GM12878 (cell line): ENCODE measurements around the gene ATG5. TPM values are rescaled to one million over a fixed set of nuclear protein-coding genes. Genes with fewer than 3 reads are reported as not detected.

Experiments used
- BCL11A ChIP-seq: IDR thresholded peaks from 2 replicates; pipeline ENCODE4 v1.6.1; 2011; ENCODE audit warnings: low read depth, low read length
- BRCA1 ChIP-seq: IDR thresholded peaks from 2 replicates; pipeline ENCODE4 v1.6.1; 2011; ENCODE audit warnings: low read depth, low read length, improper control_type of control experiment
- CBX5 ChIP-seq: sonication (generic); IDR thresholded peaks from 2 replicates; pipeline ENCODE4 v1.6.1; 2016; ENCODE audit warnings: low read depth, moderate library complexity, mild to moderate bottlenecking, inconsistent platforms
- CREM ChIP-seq: IDR thresholded peaks from 2 replicates; pipeline ENCODE4 v1.6.1; 2014; ENCODE audit warnings: antibody characterized with exemption, low read depth
- DPF2 ChIP-seq: fragments of 450-650 bp; IDR thresholded peaks from 2 replicates; pipeline ENCODE4 v1.6.1; 2017; ENCODE audit warnings: mild to moderate bottlenecking
- EED ChIP-seq: sonication (generic); IDR thresholded peaks from 2 replicates; pipeline ENCODE4 v1.6.1; 2016; ENCODE audit warnings: antibody characterized with exemption, low read depth
- EGR1 ChIP-seq, 2 experiments: IDR thresholded peaks; 1 replicate in 1 of 2; 2 replicates in 1 of 2; pipeline ENCODE4 v1.6.1; 2011 to 2012; ENCODE audit warnings: low read depth in 2 of 2, low read length in 2 of 2, borderline replicate concordance in 1 of 2, mild to moderate bottlenecking in 1 of 2, moderate library complexity in 1 of 2
- ESRRA ChIP-seq: IDR thresholded peaks from 2 replicates; pipeline ENCODE4 v1.6.1; 2012; ENCODE audit warnings: mild to moderate bottlenecking, low read length, improper control_type of control experiment
- GATAD2B ChIP-seq: fragments of 450-650 bp; conservative IDR thresholded peaks from 2 replicates; pipeline ENCODE4 v1.6.1; 2017; ENCODE audit warnings: low read depth, mild to moderate bottlenecking, moderate library complexity
- HDAC6 ChIP-seq: fragments of 200-600 bp; sonication (generic); IDR thresholded peaks from one replicate; pipeline ENCODE4 v1.8.0; 2017; ENCODE audit warnings: antibody characterized with exemption; ENCODE audit not compliant: unreplicated experiment
- IKZF1 ChIP-seq: fragments of 450-650 bp; conservative IDR thresholded peaks from 2 replicates; pipeline ENCODE4 v1.6.1; 2017; ENCODE audit warnings: antibody characterized with exemption, mild to moderate bottlenecking
- JUNB ChIP-seq: IDR thresholded peaks from 2 replicates; pipeline ENCODE4 v1.6.1; 2016; ENCODE audit warnings: antibody characterized with exemption, mild to moderate bottlenecking
- MEF2B ChIP-seq: fragments of 450-650 bp; IDR thresholded peaks from 2 replicates; pipeline ENCODE4 v1.6.1; 2018; ENCODE audit warnings: mild to moderate bottlenecking, moderate library complexity; ENCODE audit not compliant: partially characterized antibody, poor library complexity, severe bottlenecking
- MXI1 ChIP-seq: fragments of 150-350 bp; IDR thresholded peaks from 2 replicates; pipeline ENCODE4 v1.6.1; 2011; ENCODE audit warnings: low read depth, mild to moderate bottlenecking, inconsistent platforms, low read length, improper control_type of control experiment
- NFXL1 ChIP-seq: fragments of 450-650 bp; IDR thresholded peaks from 2 replicates; pipeline ENCODE4 v1.6.1; 2017; ENCODE audit warnings: antibody characterized with exemption, mild to moderate bottlenecking, borderline replicate concordance
- POU2F2 ChIP-seq: IDR thresholded peaks from 3 replicates; pipeline ENCODE4 v1.6.1; 2011; ENCODE audit warnings: low read depth, mild to moderate bottlenecking, low read length, borderline replicate concordance
- RELA ChIP-seq: fragments of 450-650 bp; IDR thresholded peaks from 2 replicates; pipeline ENCODE4 v1.8.0; 2014; ENCODE audit warnings: borderline replicate concordance; ENCODE audit not compliant: partially characterized antibody
- RUNX3 ChIP-seq: IDR thresholded peaks from 2 replicates; pipeline ENCODE4 v1.6.1; 2012; ENCODE audit warnings: low read length, inconsistent platforms
- SIN3A ChIP-seq: IDR thresholded peaks from 2 replicates; pipeline ENCODE4 v1.6.1; 2012; ENCODE audit warnings: low read depth, low read length, improper control_type of control experiment
- SP1 ChIP-seq: IDR thresholded peaks from one replicate; pipeline ENCODE4 v1.6.1; 2011; ENCODE audit warnings: low read depth, low read length
- SPI1 ChIP-seq: IDR thresholded peaks from 2 replicates; pipeline ENCODE4 v1.6.1; 2011; ENCODE audit warnings: low read depth, mild to moderate bottlenecking, low read length, moderate library complexity, borderline replicate concordance; ENCODE audit not compliant: insufficient read depth
- SREBF2 ChIP-seq: IDR thresholded peaks from 2 replicates; pipeline ENCODE4 v1.6.1; 2012; ENCODE audit warnings: mild to moderate bottlenecking, low read length
- WRNIP1 ChIP-seq: IDR thresholded peaks from 2 replicates; pipeline ENCODE4 v1.6.1; 2011; ENCODE audit warnings: low read depth, low read length, improper control_type of control experiment, borderline replicate concordance
- ZZZ3 ChIP-seq: IDR thresholded peaks from 2 replicates; pipeline ENCODE4 v1.6.1; 2011; ENCODE audit warnings: low read depth; ENCODE audit not compliant: control insufficient read depth, insufficient read length
- polyA plus RNA-seq, 11 experiments: library from polyadenylated mRNA; depleted of rRNA in 4 of 11; unstranded in 6 of 11; stranded (reverse) in 5 of 11; fragments of >200 nt; fragmentation: Nextera tagmentation in 4 of 11; fragmentation: Illumina TruSeq in 1 of 11; extraction: Ambion mirVana in 4 of 11; extraction: Trizol in 1 of 11; gene quantifications; 1 replicate in 1 of 11; 2 replicates in 10 of 11; pipeline versions ENCODE4 v1.2.1 to v1.2.3, GENCODE V29; 2011 to 2016; ENCODE audit warnings: inconsistent platforms in 2 of 11, missing spikeins in 2 of 11, low read depth in 1 of 11
- total RNA-seq, 4 experiments: library from RNA; depleted of rRNA in 3 of 4; stranded (reverse); fragments of >200 nt in 3 of 4; fragmentation: Illumina TruSeq in 1 of 4; extraction: Trizol in 1 of 4; gene quantifications; 2 replicates each; pipeline versions ENCODE4 v1.2.1 to v1.2.3, GENCODE V29; 2013 to 2021
- TF ChIP-seq, protein P1 (sequence below): fragments of 450-650 bp; IDR thresholded peaks from 2 replicates; pipeline ENCODE4 v1.6.1; 2016; ENCODE audit warnings: mild to moderate bottlenecking
- TF ChIP-seq, protein P2 (sequence below): fragments of 450-650 bp; conservative IDR thresholded peaks from 2 replicates; pipeline ENCODE4 v1.6.1; 2017; ENCODE audit warnings: mild to moderate bottlenecking, moderate library complexity
- TF ChIP-seq, protein P3 (sequence below): fragments of 150-350 bp; IDR thresholded peaks from 2 replicates; pipeline ENCODE4 v1.6.1; 2014; ENCODE audit warnings: mild to moderate bottlenecking, low read depth, low read length

The ATG5 gene
- total and polyA plus RNA-seq, 10 of the 15 experiments (the other 5 are each of a cell fraction or from before 2014, with no cell fraction given): 12.9 to 51.8 (median 23.9) TPM

GRCh38 chr6:106146852-106147351 is 178.7 kb downstream of the ATG5 start (continued):
- TF ChIP-seq EED (no peak), GATAD2B (no peak; the same call in 1 of the 2 replicates), POU2F2 (no peak), RELA (no peak), SIN3A (no peak), EGR1 (IDR thresholded peaks at IDR 0.05; ENCODE audit: borderline replicate concordance in 1 of 2, low read depth in 2 of 2, low read length in 2 of 2) (no peak), MEF2B (no peak), ESRRA (no peak), JUNB (0 out of 2 replicates have a peak, but pooled peaks have one; percentile 23), CREM (no peak), NFXL1 (no peak), DPF2 (0 out of 2 replicates have a peak, but pooled peaks have one; percentile 39), RUNX3 (peak; percentile 44; the same call in 1 of the 2 replicates), SREBF2 (no peak), SPI1 (peak; percentile 79), BRCA1 (no peak), IKZF1 (peak; percentile 35), ZZZ3 (no peak), WRNIP1 (no peak), BCL11A (peak; percentile 50; the same call in 1 of the 2 replicates), MXI1 (no peak), CBX5 (no peak), SP1 (no peak), HDAC6 (no peak)
- TF ChIP-seq, protein P1, sequence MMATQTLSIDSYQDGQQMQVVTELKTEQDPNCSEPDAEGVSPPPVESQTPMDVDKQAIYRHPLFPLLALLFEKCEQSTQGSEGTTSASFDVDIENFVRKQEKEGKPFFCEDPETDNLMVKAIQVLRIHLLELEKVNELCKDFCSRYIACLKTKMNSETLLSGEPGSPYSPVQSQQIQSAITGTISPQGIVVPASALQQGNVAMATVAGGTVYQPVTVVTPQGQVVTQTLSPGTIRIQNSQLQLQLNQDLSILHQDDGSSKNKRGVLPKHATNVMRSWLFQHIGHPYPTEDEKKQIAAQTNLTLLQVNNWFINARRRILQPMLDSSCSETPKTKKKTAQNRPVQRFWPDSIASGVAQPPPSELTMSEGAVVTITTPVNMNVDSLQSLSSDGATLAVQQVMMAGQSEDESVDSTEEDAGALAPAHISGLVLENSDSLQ: peak; percentile 49
- TF ChIP-seq, protein P2, sequence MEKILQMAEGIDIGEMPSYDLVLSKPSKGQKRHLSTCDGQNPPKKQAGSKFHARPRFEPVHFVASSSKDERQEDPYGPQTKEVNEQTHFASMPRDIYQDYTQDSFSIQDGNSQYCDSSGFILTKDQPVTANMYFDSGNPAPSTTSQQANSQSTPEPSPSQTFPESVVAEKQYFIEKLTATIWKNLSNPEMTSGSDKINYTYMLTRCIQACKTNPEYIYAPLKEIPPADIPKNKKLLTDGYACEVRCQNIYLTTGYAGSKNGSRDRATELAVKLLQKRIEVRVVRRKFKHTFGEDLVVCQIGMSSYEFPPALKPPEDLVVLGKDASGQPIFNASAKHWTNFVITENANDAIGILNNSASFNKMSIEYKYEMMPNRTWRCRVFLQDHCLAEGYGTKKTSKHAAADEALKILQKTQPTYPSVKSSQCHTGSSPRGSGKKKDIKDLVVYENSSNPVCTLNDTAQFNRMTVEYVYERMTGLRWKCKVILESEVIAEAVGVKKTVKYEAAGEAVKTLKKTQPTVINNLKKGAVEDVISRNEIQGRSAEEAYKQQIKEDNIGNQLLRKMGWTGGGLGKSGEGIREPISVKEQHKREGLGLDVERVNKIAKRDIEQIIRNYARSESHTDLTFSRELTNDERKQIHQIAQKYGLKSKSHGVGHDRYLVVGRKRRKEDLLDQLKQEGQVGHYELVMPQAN: no peak
- TF ChIP-seq, protein P3, sequence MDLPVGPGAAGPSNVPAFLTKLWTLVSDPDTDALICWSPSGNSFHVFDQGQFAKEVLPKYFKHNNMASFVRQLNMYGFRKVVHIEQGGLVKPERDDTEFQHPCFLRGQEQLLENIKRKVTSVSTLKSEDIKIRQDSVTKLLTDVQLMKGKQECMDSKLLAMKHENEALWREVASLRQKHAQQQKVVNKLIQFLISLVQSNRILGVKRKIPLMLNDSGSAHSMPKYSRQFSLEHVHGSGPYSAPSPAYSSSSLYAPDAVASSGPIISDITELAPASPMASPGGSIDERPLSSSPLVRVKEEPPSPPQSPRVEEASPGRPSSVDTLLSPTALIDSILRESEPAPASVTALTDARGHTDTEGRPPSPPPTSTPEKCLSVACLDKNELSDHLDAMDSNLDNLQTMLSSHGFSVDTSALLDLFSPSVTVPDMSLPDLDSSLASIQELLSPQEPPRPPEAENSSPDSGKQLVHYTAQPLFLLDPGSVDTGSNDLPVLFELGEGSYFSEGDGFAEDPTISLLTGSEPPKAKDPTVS: no peak
